ENCODE data around the gene ATP11B. TPM values are rescaled to one million over a fixed set of nuclear protein-coding genes. Genes with fewer than 3 reads are reported as not detected.

ATP11B gene
- total and polyA plus RNA-seq, 9 donors = 14.2 to 83.4 (median 54.4) TPM

DNA sequence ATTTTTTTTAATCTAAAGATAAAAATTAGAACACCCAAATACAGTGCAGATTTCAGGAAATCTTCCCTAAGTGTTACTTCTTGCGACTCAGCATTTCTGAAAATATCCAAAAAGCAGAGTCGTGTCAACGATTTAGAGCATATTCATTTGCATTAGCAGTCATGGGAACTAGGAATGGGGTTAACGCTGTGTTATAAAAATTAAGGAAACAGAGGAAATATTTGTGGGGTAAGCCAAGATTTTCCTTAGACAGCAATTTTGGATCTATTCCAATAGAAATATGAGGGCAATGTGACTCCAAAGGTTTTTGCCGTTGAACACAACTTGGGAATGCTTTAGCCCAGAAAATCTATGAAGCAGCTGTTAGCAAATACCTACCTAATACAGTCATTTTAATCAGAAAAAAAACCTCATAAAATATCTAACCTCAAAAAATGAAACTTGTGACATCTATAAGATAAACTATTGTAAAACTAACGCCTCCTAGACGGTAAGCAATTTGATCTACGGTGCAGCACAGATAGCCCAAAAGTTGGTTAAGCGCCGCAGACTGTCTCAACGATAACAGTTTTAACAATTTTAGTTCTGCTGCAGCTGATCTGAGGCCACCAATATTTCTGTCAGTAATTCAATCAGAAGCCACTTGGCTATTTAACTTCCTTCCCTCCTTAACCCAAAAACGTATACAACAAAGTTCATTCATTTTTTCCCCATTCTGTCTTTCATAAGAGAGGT is 5.8 kb upstream of the ATP11B start:
- no peak overlapping the region for H3K4me3 ChIP-seq
- no peaks in the 10 kb centered on the region for H3K27me3 ChIP-seq
- TF ChIP-seq, protein P1, sequence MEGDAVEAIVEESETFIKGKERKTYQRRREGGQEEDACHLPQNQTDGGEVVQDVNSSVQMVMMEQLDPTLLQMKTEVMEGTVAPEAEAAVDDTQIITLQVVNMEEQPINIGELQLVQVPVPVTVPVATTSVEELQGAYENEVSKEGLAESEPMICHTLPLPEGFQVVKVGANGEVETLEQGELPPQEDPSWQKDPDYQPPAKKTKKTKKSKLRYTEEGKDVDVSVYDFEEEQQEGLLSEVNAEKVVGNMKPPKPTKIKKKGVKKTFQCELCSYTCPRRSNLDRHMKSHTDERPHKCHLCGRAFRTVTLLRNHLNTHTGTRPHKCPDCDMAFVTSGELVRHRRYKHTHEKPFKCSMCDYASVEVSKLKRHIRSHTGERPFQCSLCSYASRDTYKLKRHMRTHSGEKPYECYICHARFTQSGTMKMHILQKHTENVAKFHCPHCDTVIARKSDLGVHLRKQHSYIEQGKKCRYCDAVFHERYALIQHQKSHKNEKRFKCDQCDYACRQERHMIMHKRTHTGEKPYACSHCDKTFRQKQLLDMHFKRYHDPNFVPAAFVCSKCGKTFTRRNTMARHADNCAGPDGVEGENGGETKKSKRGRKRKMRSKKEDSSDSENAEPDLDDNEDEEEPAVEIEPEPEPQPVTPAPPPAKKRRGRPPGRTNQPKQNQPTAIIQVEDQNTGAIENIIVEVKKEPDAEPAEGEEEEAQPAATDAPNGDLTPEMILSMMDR (IDR thresholded peaks at IDR 0.05) = no peak
- TF ChIP-seq POLR2A (IDR thresholded peaks at IDR 0.05) (no peak), EP300 (IDR thresholded peaks at IDR 0.05) (no peak)
- no peaks in the 10 kb centered on the region for H3K9me3 ChIP-seq
- no peak for DNase-seq
- intact Hi-C loops (cut with DNase I) = no loop called here
- H3K4me1 ChIP-seq (ENCODE audit: insufficient read depth) = no peaks in the 10 kb centered on the region
- H3K36me3 ChIP-seq = no peaks in the 10 kb centered on the region
- H3K27ac ChIP-seq = no peak overlapping the region
- WGBS, 3 donors = 42 to 50% (median 43%) methylated on average over 12 of the region's 12 CpGs

DNA sequence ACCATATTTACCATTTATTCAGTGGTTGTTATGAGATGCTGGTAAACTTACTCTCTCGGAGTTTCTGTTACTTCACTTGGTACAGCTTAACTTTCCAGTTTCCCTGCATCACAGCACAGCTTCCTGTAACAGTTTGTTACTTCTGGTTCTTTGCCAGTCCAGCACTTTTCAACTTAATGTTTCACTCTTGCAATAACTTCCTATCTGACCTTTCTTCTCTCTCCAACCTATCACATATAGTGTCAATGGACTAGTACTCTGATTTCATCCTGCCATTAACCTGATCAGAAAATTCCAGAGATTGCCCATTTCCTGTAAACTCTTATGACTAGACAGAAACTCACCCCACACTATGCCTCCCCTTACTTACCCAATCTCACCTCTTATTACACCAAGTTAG is 3.9 kb upstream of the ATP11B start:
- intact Hi-C loops (cut with DNase I) = no loop called here

DNA sequence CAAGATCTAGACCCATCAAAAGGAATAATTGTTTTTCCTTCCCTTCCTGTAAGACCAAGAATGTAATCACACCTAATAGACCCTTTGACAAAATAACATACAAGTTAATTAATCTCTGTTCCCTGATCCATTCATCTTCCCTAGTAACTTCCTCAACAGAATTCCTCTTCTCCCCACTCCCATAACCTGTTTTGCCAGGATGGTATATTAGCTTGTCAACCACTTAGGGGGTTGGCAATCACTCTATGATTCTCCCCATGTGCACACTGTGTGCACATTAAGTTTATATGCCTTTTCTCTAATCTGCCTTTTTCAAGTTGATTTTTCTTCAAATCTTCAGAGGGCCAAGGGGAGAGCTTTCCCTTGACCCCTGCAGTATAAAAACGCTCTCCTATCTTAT is 2.7 kb upstream of the ATP11B start:
- no peak for DNase-seq
- TF ChIP-seq, protein P1 (IDR thresholded peaks at IDR 0.05) = no peak
- TF ChIP-seq EP300 (IDR thresholded peaks at IDR 0.05) (no peak), POLR2A (IDR thresholded peaks at IDR 0.05) (no peak)
- H3K36me3 ChIP-seq = no peaks in the 10 kb centered on the region
- H3K4me3 ChIP-seq = no peak overlapping the region
- intact Hi-C loops (cut with DNase I) = no loop called here
- H3K27me3 ChIP-seq = no peaks in the 10 kb centered on the region
- no peaks in the 10 kb centered on the region for H3K9me3 ChIP-seq
- no peak overlapping the region for H3K27ac ChIP-seq
- H3K4me1 ChIP-seq (ENCODE audit: insufficient read depth) = peaks cover 2% of the 10 kb centered on the region
- WGBS, 3 donors = 45 to 62% (median 50%) methylated on average over 1 of the region's 1 CpG

More for the DNA sequence above, 3.9 kb upstream of the ATP11B start:
- Histone ChIP-seq H3K9me3 (no peaks in the 10 kb centered on the region), H3K27ac (no peak overlapping the region), H3K4me3 (no peak overlapping the region), H3K36me3 (no peaks in the 10 kb centered on the region), H3K4me1 (ENCODE audit: insufficient read depth) (no peaks in the 10 kb centered on the region), H3K27me3 (no peaks in the 10 kb centered on the region)
- DNase-seq = no peak
- 23 to 37% (median 25%) methylated on average over 1 of the region's 1 CpG for WGBS, 3 donors
- TF ChIP-seq, protein P1 (IDR thresholded peaks at IDR 0.05) = no peak
- TF ChIP-seq EP300 (IDR thresholded peaks at IDR 0.05) = no peak
- TF ChIP-seq POLR2A (IDR thresholded peaks at IDR 0.05) = no peak

DNA sequence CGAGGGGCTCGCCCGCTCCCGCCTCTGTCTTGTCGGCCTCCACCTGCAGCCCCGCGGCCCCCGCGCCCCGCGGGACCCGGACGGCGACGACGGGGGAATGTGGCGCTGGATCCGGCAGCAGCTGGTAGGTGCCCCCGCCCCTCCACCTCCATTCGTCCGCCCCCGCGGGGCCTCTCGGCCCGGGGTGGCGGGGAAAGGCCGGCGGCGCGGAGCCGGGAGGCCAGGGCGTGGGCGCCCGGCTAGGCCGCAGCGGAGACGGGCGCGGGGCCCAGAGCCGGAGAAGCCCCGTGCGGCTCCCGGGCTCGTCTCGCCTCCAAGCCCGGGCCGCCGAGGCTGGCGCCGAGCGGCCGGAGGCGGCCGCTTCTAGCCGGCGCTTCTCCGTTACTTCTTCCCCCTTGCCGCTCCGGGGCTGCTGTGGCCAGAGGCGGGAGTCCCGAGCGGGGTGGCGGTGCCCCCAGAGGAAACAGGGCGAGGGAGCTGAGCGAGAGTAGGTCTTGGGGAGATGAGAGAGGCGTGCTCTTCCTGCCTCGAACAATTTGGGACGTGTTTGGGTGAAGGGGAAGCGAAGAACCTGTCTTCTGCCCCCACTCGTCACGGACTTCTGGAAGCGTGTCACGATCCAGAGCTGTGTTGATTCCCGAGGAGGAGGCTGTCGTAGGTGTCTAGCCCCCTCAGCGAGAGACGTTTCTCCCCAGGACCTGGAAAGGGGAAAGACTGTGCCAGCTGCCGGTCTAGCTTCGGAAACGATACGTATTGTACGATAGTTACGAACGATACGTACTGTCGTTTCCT is 555 bp downstream of the ATP11B start:
- peak; percentile 28 to 73 (median 55) for DNase-seq
- intact Hi-C loops (cut with DNase I) = loop anchor here in 1 of 4 donors (2.0 kb wide), 1 partner anchor 21 kb away; no protein-coding TSS in a partner anchor
- Histone ChIP-seq H3K36me3 (no peaks in the 10 kb centered on the region), H3K9me3 (no peaks in the 10 kb centered on the region), H3K27me3 (no peaks in the 10 kb centered on the region), H3K27ac (peak overlapping the region; percentile 66 to 87), H3K4me1 (ENCODE audit: insufficient read depth) (peaks cover 2% of the 10 kb centered on the region), H3K4me3 (peak overlapping the region; percentile 93)
- TF ChIP-seq, protein P1 (IDR thresholded peaks at IDR 0.05) = no peak
- TF ChIP-seq POLR2A (IDR thresholded peaks at IDR 0.05) = no peak
- TF ChIP-seq EP300 (IDR thresholded peaks at IDR 0.05) = no peak
- 0 to 1% (median 1%) methylated on average over 59 to 86 of the region's 86 CpGs for WGBS, 3 donors
